ENCODE results near the gene LONP2.

- TF ChIP-seq CTCF (IDR thresholded peaks at IDR 0.05) = no peak
- TF ChIP-seq EZH2 (IDR thresholded peaks at IDR 0.05) = no peak
These were observed 40.8 kb downstream of the LONP2 start for GRCh38 chr16:48284772-48285409.

Data from neural progenitor cell (in vitro differentiated cells).